Right atrium auricular region (tissue), 2 donors: Measurements from ENCODE around the gene TMEM259. TPM values are rescaled to one million over a fixed set of nuclear protein-coding genes. Genes with fewer than 3 reads are reported as not detected.
A peak's percentile ranks its signal among the peaks of the same experiment; 100 is the strongest.

Source experiments
- DNase-seq: peaks from one replicate; pipeline ENCODE4 v3.0.0-alpha.2; 2019; ENCODE audit warnings: low spot score
- H3K27ac ChIP-seq, 2 donors: fragments of 200-600 bp; sonication (generic); 1 replicate in 1 of 2; 2 replicates in 1 of 2; pipeline ENCODE4 v1.5.1; 2016 to 2019
- H3K27me3 ChIP-seq, 2 donors: fragments of 200-600 bp; sonication (generic); one replicate each; pipeline versions ENCODE4 v1.5.1 to v1.6.0; 2017 to 2019
- H3K36me3 ChIP-seq: fragments of 200-600 bp; sonication (generic); one replicate; pipeline ENCODE4 v1.5.1; 2016
- H3K4me1 ChIP-seq, 2 donors: fragments of 200-600 bp; sonication (generic); one replicate each; pipeline versions ENCODE4 v1.5.1 to v1.6.0; 2017 to 2019
- H3K4me3 ChIP-seq, 2 donors: fragments of 200-600 bp; sonication (generic); 1 replicate in 1 of 2; 2 replicates in 1 of 2; pipeline ENCODE4 v1.5.1; 2017 to 2019; ENCODE audit warnings: mild to moderate bottlenecking in 1 of 2, moderate library complexity in 1 of 2
- H3K9me3 ChIP-seq, 2 donors: fragments of 200-600 bp; sonication (generic); one replicate each; pipeline ENCODE4 v1.5.1; 2019
- CTCF ChIP-seq, 2 donors: fragments of 200-600 bp; sonication (generic); IDR thresholded peaks; one replicate each; pipeline ENCODE4 v1.5.1; 2019; ENCODE audit warnings: antibody characterized with exemption in 2 of 2
- total RNA-seq, 2 donors: library from RNA; depleted of rRNA; stranded (reverse); fragments of >200 nt; gene quantifications; one replicate each; pipeline ENCODE4 v1.1.0, GENCODE V29; 2016

TMEM259 gene
- total RNA-seq, 2 donors from 2014 or later, result 129 to 170 TPM

GRCh38 chr19:1038978-1039645 lies 18.2 kb upstream of the TMEM259 start:
- H3K27me3 ChIP-seq, result no peaks in the 10 kb centered on the region
- H3K36me3 ChIP-seq, result peaks cover 16% of the 10 kb centered on the region
- DNase-seq, result no peak
- peak overlapping the region in 1 of 2 donors; percentile 55 for H3K4me3 ChIP-seq
- peaks cover 0 to 30% of the 10 kb centered on the region in 2 donors for H3K4me1 ChIP-seq
- no peak for TF ChIP-seq CTCF (IDR thresholded peaks at IDR 0.05)
- H3K27ac ChIP-seq, result peak overlapping the region in 1 of 2 donors; percentile 41
- no peaks in the 10 kb centered on the region for H3K9me3 ChIP-seq

- no peak overlapping the region for H3K27ac ChIP-seq
- H3K4me3 ChIP-seq, result no peak overlapping the region
- peaks cover 0 to 30% of the 10 kb centered on the region in 2 donors for H3K4me1 ChIP-seq
- H3K27me3 ChIP-seq, result no peaks in the 10 kb centered on the region
- H3K36me3 ChIP-seq, result peaks cover 25% of the 10 kb centered on the region
- no peak for TF ChIP-seq CTCF (IDR thresholded peaks at IDR 0.05)
- no peak for DNase-seq
- H3K9me3 ChIP-seq, result no peaks in the 10 kb centered on the region
Measured at GRCh38 chr19:1037621-1038064, 16.7 kb upstream of the TMEM259 start.

- DNase-seq, result no peak
- no peaks in the 10 kb centered on the region for H3K9me3 ChIP-seq
- H3K4me1 ChIP-seq, result peaks cover 0 to 20% of the 10 kb centered on the region in 2 donors
- H3K36me3 ChIP-seq, result peaks cover 36% of the 10 kb centered on the region
- H3K27me3 ChIP-seq, result no peaks in the 10 kb centered on the region
- no peak for TF ChIP-seq CTCF (IDR thresholded peaks at IDR 0.05)
- no peak overlapping the region for H3K27ac ChIP-seq
- no peak overlapping the region for H3K4me3 ChIP-seq
Measured at GRCh38 chr19:1035998-1036621, 15.2 kb upstream of the TMEM259 start.

- Histone ChIP-seq H3K36me3 (peaks cover 36% of the 10 kb centered on the region), H3K27ac (no peak overlapping the region)
- no peak for DNase-seq
Measured at GRCh38 chr19:1032264-1032867, 11.4 kb upstream of the TMEM259 start.

More at GRCh38 chr19:1032264-1032867, 11.4 kb upstream of the TMEM259 start:
- Histone ChIP-seq H3K4me1 (peaks cover 0 to 32% of the 10 kb centered on the region in 2 donors), H3K4me3 (no peak overlapping the region), H3K27me3 (no peaks in the 10 kb centered on the region), H3K9me3 (no peaks in the 10 kb centered on the region)
- TF ChIP-seq CTCF (IDR thresholded peaks at IDR 0.05), result no peak
